DMS153 treated with DMSO at 0.1 percent for 48 hours (cell line): ENCODE data around the gene GSG1L.
"Not testable (repeated sequence)": the region's sequence is repeated elsewhere in the genome, so short reads cannot be mapped to it uniquely, and the experiment has no call there.

ENCODE experiments used
- DNase-seq: peaks from one replicate; lab custom pipeline; 2025; ENCODE audit not compliant: unreplicated experiment; lab: John Stamatoyannopoulos, UW

GSG1L gene

GRCh38 chr16:27984121-27984520 lies 79.4 kb downstream of the GSG1L start:
- DNase-seq: no peak

GRCh38 chr16:27983244-27983643 lies 80.3 kb downstream of the GSG1L start:
- DNase-seq: no peak

DNA sequence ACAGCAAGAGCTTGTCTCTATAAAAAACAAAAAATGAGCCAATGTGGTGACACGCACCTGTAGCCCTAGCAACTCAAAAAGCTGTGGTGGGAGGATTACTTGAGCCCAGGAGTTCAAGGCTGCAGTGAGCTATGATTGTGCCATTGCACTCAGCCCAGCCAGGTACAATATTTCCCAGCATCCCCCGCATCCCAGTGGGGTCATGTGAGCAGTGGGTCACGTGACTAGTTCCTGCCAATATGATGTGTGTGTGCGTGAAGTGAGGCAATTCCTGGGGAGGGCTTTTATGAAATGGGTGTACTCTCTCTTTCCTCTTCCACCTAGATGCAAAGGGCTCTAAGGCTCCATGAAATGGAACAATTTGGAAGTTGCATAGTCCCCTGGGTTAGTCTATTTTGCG lies 81.3 kb downstream of the GSG1L start:
- no peak for DNase-seq

GRCh38 chr16:27980919-27981700 lies 82.4 kb downstream of the GSG1L start:
- DNase-seq: no peak

DNA sequence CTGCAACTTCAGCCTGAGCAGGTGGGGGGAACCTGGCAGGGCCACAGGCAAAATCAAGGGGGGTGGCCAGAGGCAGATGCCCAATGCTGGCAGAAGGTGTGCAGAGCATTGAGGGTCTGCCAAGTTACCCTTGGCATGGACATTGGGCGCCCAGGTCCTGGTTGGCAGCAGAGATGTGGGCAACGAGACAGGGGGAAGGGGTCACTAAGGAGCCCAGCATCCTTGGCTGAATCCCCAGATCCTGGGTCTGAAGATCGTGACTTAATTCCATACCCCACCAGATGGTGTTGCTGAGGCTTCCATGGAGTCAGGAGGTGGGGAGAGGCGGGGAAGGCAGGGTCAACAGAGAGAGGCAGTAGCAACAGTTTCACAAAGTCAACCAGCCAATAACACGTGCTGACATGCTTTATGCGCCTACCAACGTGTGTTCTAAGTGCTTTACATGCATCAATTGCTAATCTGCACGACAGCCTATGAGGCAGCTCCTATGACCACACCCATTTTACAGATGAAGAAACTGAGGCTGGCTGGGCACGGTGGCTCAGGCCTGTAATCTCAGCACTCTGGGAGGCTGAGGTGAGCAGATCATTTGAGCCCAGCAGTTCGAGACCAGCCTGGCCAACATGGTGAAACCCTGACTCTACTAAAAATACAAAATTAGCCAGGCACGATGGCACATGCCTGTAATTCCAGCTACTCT lies 83.3 kb downstream of the GSG1L start:
- DNase-seq: no peak

DNA sequence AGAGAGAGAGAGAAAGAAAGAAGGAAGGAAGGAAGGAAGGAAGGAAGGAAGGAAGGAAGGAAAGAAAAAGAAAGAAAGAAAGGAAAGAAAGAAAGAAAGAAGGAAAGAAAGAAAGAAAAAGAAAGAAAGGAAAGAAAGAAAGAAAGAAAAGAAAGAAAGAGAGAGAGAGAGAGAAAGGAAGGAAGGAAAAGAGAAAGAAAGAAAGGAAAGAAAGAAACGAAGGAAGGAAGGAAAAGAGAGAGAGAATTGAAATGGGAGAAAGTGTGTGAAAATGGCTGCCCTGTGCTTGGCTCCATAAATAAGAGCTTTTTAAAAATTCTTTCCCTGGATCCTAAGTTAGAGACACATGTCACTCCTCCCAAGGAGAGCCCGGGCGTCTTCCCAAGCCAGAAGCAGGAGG lies 83.8 kb downstream of the GSG1L start:
- DNase-seq: not testable (repeated sequence)

DNA sequence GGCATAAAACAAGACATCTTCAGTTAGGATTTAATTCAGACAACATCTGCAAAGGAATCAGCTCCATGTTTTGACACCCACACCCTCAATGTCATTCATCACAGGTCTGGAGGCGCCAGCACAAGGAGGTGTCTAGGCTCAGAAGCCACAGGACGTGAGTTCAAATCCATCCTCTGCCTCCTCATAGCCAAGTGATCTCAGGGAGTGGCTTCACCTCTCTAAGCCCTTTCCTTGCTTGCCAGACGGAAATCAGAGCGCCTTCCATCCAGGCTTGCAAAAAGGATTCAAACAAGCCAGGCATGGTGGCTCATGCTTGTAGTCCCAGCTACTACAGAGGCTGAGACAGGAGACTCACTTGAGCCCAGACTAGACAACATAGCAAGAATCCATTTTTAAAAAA lies 84.6 kb downstream of the GSG1L start:
- no peak for DNase-seq

GRCh38 chr16:27977966-27978365 lies 85.5 kb downstream of the GSG1L start:
- DNase-seq: no peak

- no peak for DNase-seq
These were observed 86.5 kb downstream of the GSG1L start for GRCh38 chr16:27976990-27977389.

GRCh38 chr16:27974896-27975540 lies 88.5 kb downstream of the GSG1L start:
- DNase-seq: no peak

DNA sequence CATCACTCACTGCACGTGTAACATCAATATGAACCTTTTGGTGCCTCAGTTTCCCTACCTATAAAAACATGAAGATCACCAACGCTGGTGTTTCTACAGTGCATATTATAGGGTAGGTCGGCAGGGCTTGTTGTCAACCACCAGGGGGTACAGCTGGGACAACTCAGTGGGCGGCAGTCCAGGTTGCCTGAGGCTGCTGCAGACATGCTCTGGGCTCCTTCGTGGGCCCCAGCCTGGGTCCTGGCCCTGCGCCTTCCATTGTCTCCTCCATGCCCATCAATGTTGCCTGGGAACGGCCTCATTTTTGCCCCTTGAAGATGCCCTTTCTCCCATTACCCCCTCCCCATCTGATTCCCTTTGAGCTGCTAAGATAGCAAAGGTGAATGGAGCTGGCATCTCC lies 89.8 kb downstream of the GSG1L start:
- no peak for DNase-seq

GRCh38 chr16:27972500-27972899 lies 91.0 kb downstream of the GSG1L start:
- DNase-seq: peak; percentile 23

GRCh38 chr16:27969574-27969973 lies 93.9 kb downstream of the GSG1L start:
- DNase-seq: no peak

DNA sequence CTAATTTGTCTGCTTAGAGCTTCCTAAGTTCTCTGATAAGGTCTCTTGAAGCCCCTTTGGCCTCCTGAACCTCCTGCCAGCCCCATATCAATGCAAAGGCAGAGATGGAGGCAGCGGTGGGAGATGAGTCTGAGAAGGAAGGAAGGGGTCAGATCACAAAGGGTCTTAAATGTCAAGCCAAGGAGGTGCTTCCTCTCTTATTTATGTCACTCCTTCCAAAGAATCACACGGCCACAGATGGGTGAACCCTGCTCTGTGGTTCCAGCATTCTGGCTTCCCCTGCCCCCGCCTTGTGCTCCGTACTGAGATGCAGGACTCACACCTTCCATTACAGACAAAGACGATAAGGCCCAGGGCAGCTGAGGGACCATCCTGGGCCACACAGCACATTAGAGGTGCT lies 96.3 kb downstream of the GSG1L start:
- no peak for DNase-seq

- no peak for DNase-seq
These were observed 96.8 kb downstream of the GSG1L start for GRCh38 chr16:27966756-27967155.

DNA sequence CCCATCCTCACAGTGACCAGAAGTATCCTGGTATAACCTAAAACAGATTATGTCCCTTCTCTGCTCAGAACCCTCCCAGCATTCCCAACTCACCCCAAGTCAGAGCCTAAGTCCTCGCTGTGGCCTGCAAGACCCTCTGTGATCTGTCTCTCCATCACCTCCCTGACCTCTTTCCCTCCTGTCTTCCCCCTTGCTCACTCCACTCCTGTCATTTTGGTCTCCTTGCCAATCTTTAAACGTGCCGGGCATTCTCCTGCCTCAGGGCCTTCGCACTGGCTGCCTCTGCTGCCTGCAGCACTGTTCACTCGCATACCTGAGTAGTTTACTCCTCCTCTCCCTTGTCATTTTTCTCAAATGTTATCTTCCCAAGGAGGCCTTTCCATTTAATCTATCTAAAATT lies 97.7 kb downstream of the GSG1L start:
- no peak for DNase-seq

- no peak for DNase-seq
These were observed 100.0 kb downstream of the GSG1L start for GRCh38 chr16:27963471-27963965.

GRCh38 chr16:27962197-27962596 lies 101.3 kb downstream of the GSG1L start:
- no peak for DNase-seq

- no peak for DNase-seq
These were observed 102.3 kb downstream of the GSG1L start for GRCh38 chr16:27961296-27961620.

GRCh38 chr16:27960619-27961295 lies 102.8 kb downstream of the GSG1L start:
- DNase-seq: no peak

DNA sequence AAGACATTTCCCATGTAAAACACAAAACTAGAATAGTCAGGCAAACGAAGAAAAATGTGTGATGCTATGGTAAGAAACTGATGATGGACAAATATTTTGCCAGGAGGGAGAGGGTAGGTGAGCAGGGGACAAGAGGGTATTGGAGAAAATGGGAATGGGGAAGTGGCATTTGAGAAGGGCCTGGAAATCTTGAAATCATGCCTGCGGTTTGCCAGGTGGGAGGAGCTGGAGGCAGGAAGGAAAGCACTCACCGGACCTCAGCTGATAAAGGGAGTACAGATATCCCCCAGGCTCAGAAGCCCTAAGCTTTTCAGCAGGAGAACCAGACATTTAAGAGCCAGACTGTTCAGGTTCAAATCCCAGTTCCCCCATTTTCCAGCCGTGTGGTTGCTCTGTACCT lies 103.6 kb downstream of the GSG1L start:
- no peak for DNase-seq

GRCh38 chr16:27954191-27954590 lies 109.3 kb downstream of the GSG1L start:
- DNase-seq: no peak
